GM12864 (cell line): ENCODE data around the gene MAPK8IP3.
"Not testable (repeated sequence)": the region's sequence is repeated elsewhere in the genome, so short reads cannot be mapped to it uniquely, and the experiment has no call there.

ENCODE experiments used
- DNase-seq: peaks from one replicate; pipeline ENCODE4 v3.0.0-alpha.2; 2011; ENCODE audit warnings: low read depth
- H3K4me3 ChIP-seq: 2 replicates; pipeline ENCODE4 v1.5.1; 2011; ENCODE audit warnings: mild to moderate bottlenecking, low read depth, low read length, control low read depth
- TF ChIP-seq, protein P1 (sequence below): IDR thresholded peaks from 2 replicates; pipeline ENCODE4 v1.5.1; 2011; ENCODE audit warnings: low read depth, mild to moderate bottlenecking, moderate library complexity, low read length, control low read depth, inconsistent platforms; ENCODE audit errors: missing control alignments

The MAPK8IP3 gene

DNA sequence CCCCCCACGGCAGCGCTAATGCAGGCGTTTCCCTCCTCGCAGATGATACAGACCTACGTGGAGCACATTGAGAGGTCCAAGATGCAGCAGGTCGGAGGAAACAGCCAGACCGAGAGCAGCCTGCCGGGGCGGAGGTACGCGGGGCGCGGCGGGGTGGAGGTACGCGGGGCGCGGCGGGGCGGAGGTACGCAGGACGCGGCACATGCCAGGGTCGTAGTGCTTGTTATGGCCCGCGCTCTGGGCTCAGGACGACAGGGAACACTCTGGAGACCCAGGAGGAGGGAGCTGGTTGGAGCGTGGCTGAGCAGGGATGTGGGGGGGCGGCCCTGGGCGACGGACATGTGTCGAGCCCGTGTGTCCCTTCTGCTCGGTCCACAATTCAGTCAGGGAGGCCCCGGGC is 23.4 kb downstream of the MAPK8IP3 start:
- DNase-seq = no peak
- TF ChIP-seq, protein P1, sequence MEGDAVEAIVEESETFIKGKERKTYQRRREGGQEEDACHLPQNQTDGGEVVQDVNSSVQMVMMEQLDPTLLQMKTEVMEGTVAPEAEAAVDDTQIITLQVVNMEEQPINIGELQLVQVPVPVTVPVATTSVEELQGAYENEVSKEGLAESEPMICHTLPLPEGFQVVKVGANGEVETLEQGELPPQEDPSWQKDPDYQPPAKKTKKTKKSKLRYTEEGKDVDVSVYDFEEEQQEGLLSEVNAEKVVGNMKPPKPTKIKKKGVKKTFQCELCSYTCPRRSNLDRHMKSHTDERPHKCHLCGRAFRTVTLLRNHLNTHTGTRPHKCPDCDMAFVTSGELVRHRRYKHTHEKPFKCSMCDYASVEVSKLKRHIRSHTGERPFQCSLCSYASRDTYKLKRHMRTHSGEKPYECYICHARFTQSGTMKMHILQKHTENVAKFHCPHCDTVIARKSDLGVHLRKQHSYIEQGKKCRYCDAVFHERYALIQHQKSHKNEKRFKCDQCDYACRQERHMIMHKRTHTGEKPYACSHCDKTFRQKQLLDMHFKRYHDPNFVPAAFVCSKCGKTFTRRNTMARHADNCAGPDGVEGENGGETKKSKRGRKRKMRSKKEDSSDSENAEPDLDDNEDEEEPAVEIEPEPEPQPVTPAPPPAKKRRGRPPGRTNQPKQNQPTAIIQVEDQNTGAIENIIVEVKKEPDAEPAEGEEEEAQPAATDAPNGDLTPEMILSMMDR = no peak
- H3K4me3 ChIP-seq = no peak overlapping the region

DNA sequence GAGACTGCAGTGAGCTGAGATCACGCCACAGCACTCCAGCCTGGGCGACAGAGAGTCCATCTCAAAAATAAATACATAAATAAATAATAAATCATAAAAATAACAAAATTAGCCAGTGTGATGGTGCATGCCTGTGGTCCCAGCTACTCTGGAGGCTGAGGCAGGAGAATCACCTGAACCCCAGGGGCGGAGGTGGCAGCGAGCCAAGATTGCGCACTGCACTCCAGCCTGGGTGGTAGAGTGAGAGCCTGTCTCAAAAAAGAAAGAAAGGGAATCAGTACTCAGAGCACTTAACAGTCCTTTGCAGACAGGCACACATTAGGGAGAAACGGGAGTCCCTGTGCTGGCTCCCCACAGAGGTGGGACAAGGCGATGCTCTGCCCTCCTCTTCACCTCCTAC is 25.1 kb downstream of the MAPK8IP3 start:
- DNase-seq = no peak
- H3K4me3 ChIP-seq = no peak overlapping the region
- TF ChIP-seq, protein P1 = no peak

DNA sequence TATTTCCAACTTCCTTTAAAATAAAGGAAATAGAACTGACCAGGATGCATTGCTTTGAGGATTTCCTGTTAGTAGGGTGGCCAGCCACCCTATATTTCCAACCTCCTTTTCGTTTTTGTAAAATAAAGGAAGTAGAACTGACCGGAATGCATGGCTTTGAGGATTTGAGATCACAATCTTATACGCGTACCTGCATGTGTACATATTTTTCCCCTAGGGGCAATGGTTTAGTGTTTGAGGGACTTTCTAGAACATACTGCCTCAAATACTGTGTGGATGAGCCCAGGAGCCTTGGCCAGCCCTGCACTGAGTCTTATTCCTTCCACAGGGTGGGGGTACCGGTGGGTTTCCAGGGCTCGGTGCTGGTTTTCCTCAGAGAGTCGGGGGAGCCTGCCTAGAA is 25.6 kb downstream of the MAPK8IP3 start:
- no peak for DNase-seq
- TF ChIP-seq, protein P1 = no peak
- no peak overlapping the region for H3K4me3 ChIP-seq

DNA sequence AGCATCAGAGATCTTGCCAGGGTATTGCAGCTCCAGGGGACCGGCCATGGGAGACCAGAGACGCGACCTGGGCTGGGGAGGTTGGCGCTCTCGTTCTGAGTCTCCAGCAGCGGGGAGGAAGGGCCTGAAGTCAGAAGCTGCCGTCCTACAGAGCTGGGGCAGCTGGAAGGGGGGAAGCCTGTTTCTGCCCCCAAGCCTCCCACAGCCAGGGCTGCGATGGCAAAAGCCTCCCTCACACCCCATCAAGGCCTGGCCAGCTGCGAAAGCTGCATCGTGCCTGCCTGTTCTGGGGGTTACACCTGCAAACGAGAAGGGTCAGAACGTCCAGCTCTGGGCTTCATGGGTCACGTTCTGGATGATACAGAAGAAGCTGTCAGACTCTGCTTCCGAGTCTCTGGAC is 26.1 kb downstream of the MAPK8IP3 start:
- no peak for DNase-seq
- H3K4me3 ChIP-seq = no peak overlapping the region
- TF ChIP-seq, protein P1 = no peak

DNA sequence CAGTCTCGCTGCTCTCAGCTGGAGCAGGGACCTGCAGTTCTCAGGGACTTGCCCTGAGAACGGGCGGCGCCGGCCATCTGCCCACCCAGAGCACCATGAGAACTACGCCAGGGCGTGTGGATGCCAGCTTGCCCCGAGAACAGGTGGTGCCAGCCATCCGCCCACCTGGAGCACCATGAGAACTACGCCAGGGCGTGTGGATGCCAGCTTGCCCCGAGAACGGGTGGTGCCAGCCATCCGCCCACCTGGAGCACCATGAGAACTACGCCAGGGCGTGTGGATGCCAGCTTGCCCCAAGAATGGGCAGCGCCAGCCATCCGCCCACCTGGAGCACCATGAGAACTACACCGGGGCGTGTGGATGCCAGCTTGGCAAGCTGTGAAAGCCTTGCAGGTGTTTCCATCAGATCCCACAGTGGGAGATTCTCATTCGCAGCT is 26.6 kb downstream of the MAPK8IP3 start:
- not testable (repeated sequence) for H3K4me3 ChIP-seq, DNase-seq

DNA sequence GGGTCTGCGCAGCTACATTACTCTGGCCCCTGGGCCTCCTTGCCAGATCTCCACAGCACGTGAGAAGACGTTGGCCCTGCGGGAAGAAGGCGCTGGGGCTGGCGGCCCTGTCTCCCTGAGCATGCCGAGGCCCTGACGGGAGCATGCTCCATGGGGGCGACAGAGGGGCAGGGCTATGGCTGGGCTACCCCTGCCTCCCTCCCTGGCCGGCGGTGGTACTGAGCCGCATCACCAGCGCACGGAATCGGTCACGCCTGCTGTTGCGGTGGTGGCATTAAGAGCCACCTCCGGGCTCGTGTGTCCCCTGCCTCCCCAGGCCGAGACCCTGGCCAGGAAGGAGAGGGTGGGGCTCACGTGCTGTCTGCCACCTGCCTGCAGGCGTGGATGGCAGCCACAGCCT is 28.1 kb downstream of the MAPK8IP3 start:
- no peak for DNase-seq
- TF ChIP-seq, protein P1 = no peak
- no peak overlapping the region for H3K4me3 ChIP-seq

DNA sequence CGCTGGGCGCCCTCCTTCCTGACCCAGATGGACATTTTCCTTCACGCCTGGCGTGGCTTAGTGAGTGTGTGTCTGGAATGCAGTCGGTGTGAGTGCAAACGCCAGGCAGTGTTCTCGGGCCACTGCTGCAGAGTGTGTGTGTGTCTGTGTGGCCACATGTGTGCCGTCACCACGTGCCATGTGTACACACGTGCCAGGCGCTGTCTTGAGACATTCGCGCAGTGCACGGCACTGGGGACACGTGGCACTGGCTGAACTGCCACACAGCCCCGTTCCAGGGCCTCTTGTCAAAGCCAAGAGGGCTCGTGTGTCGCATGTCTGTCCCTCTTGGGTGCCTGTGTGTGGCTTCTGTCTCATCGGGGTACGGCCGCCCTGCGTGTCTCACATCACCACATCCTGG is 28.8 kb downstream of the MAPK8IP3 start:
- no peak overlapping the region for H3K4me3 ChIP-seq
- no peak for DNase-seq
- TF ChIP-seq, protein P1 = no peak

DNA sequence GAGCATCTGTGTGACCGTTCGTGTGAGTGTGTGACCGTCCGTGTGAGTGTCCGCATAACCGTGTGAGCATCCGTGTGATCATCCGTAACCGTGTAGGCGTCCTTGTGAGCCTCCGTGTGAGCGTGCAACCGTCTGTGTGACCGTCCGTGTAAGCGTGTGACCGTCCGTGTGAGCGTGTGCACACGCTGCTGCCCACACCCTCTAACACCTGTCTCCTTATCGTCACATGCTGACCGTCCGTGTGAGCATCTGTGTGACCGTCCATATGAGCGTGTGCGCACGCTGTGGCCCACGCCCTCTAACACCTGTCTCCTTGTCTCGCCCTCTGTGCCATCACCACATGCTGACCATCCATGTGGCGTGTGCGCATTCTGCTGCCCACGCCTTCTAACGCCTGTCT is 34.2 kb downstream of the MAPK8IP3 start:
- no peak for DNase-seq
- TF ChIP-seq, protein P1 = no peak
- H3K4me3 ChIP-seq = no peak overlapping the region
